Purkinje cell (primary cell): ENCODE results near the gene TMEM135. TPM values are rescaled to one million over a fixed set of nuclear protein-coding genes. Genes with fewer than 3 reads are reported as not detected.

Source experiments
- polyA plus RNA-seq: library from polyadenylated mRNA; unstranded; fragments of >200 nt; fragmentation: Nextera tagmentation; gene quantifications from 2 replicates; pipeline ENCODE4 v1.2.1, GENCODE V29; 2014

TMEM135 gene
- polyA plus RNA-seq, result 19.4 and 24.9 TPM in 2 replicates

DNA sequence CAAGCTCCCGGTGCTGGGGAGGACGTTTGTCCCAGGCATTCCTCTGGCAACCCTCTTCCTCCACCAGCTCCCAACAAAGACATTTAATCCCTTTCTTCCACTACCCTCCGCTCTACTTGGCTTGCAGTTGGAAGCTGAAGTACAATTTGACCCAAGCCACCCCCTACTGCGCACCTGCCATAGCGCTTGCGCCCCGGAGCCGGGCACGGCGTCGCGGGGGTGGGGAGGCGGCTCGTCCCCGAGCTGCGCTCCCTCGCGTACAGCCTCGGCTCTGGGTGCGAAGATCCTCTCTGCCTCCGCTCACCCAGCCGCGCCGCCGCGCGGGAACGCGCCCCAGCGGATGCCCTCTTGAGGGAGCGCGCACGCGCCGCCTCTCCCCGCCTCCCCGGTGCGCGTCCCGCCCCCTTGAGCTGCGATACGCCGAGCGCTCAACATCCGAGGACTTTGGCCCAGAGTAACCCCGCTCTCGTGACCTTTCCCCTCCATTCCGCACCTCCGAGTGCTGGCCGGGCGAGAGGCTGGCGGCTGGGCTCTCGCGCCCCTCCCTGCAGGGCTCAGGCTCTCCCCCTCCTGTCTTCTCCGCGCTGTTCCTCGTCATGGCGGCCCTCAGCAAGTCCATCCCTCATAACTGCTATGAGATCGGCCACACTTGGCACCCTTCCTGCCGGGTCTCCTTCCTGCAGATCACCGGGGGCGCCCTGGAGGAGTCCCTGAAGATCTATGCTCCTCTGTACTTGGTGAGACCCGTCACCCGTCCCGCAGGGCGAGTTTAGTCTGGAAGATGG lies at the start of gene TMEM135:
Gene TMEM135 (plus strand): TSS at position 485 of the 785 bp plus-strand sequence. CDS start 112 bp downstream, at position 597.

Other genes starting within 250 kb of the TMEM135 start
- 7.1 and 7.4 TPM in 2 replicates for gene PRSS23, start 237.4 kb upstream of the TMEM135 start, polyA plus RNA-seq
- 0.13 and 0.74 TPM in 2 replicates for gene FZD4, start 82.5 kb upstream of the TMEM135 start, polyA plus RNA-seq